Measurements from ENCODE around the gene OSBPL1A. TPM values are rescaled to one million over a fixed set of nuclear protein-coding genes. Genes with fewer than 3 reads are reported as not detected.
A peak's percentile ranks its signal among the peaks of the same experiment; 100 is the strongest.
"Not testable (repeated sequence)": the region's sequence is repeated elsewhere in the genome, so short reads cannot be mapped to it uniquely, and the experiment has no call there.

The OSBPL1A gene
- total RNA-seq, 1 experiment from 2014 or later: 53.1 TPM

DNA sequence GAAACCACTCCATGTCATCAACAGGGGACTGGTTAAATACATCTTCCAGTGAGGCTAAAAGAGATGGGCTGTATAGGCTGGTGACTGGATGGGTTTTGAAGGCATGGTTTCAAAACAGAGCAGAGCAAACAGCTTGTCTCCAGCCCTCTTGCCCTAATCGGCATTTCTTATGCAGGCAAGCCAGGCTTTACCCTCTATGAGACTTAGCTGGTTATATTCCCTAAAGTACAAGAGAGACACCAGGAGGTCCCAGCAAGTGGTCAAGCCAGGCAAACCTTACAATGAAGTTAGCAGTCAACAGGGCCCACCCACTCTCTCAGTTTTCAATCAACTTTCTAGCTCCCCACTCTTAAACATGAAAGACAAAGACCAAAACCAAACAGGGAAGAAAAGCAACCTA, 19.0 kb downstream of the OSBPL1A start (continued):
- TF ChIP-seq ZNF317 (CRISPR knock-in tag; IDR thresholded peaks at IDR 0.05; ENCODE audit: borderline replicate concordance, low read depth): no peak
- TF ChIP-seq SP1 (CRISPR knock-in tag; conservative IDR thresholded peaks at IDR 0.05): 0 out of 2 replicates have a peak, but pooled peaks have one; percentile 23

- CTCF ChIA-PET: interaction anchor here (1.2 kb wide), 1 partner anchor 17 kb away, joined by 4 read pairs; no protein-coding TSS in a partner anchor
- H3K27me3 Mint-ChIP-seq (ENCODE audit: low read depth); POLR2A ChIA-PET; ATAC-seq; DNase-seq (ENCODE audit: low spot score); H3K4me3 Mint-ChIP-seq; H3K27ac Mint-ChIP-seq; H3K9me3 Mint-ChIP-seq: not testable (repeated sequence)
- peaks cover 74% of the 10 kb centered on the region for H3K4me1 Mint-ChIP-seq
- H3K36me3 Mint-ChIP-seq: peaks cover 37% of the 10 kb centered on the region
These were observed 21.1 kb downstream of the OSBPL1A start for GRCh38 chr18:24376531-24376930.

DNA sequence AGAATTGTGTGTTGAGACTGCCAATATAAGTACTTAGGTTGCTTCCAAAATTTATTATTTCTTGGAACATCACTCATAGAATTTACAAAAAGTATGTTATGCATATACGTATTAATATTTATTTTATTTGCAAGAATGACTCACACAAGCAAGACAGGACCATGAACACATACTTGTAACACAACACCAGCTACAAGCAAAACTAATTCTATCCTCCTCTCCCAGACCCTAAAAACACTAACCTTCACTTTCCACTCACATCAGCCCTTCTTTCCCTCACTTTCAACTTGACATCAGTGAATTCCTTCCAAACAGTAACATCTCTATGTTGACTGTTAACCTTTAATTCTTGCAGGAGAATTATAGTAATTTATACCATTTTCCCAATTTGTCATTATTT, 24.3 kb downstream of the OSBPL1A start:
- DNase-seq (ENCODE audit: low spot score): no peak
- peak overlapping the region; percentile 38 for H3K27ac Mint-ChIP-seq
- H3K4me3 Mint-ChIP-seq: no peak overlapping the region
- H3K27me3 Mint-ChIP-seq (ENCODE audit: low read depth): no peaks in the 10 kb centered on the region
- H3K4me1 Mint-ChIP-seq: peaks cover 49% of the 10 kb centered on the region
- no peak for ATAC-seq
- H3K36me3 Mint-ChIP-seq: peaks cover 47% of the 10 kb centered on the region
- ChIA-PET POLR2A (no interaction called here), CTCF (no interaction called here)
- H3K9me3 Mint-ChIP-seq: no peaks in the 10 kb centered on the region
- TF ChIP-seq HMGA2 (CRISPR knock-in tag; IDR thresholded peaks at IDR 0.05) (no peak), E2F5 (CRISPR knock-in tag; IDR thresholded peaks at IDR 0.05) (no peak), GRHL2 (CRISPR knock-in tag; IDR thresholded peaks at IDR 0.05; ENCODE audit: insufficient replicate concordance, severe bottlenecking) (no peak), ZBTB21 (CRISPR knock-in tag; IDR thresholded peaks at IDR 0.05; ENCODE audit: borderline replicate concordance) (no peak), CDX4 (CRISPR knock-in tag; IDR thresholded peaks at IDR 0.05; ENCODE audit: borderline replicate concordance) (no peak), TCF7 (CRISPR knock-in tag; IDR thresholded peaks at IDR 0.05; ENCODE audit: low read depth) (no peak), SMAD3 (CRISPR knock-in tag; IDR thresholded peaks at IDR 0.05; ENCODE audit: borderline replicate concordance) (no peak), NFATC4 (CRISPR knock-in tag; IDR thresholded peaks at IDR 0.05) (no peak), ZSCAN18 (CRISPR knock-in tag; IDR thresholded peaks at IDR 0.05) (no peak), ZNF532 (CRISPR knock-in tag; IDR thresholded peaks at IDR 0.05; ENCODE audit: borderline replicate concordance) (no peak), FOXP1 (CRISPR knock-in tag; IDR thresholded peaks at IDR 0.05; ENCODE audit: borderline replicate concordance) (no peak), ZNF281 (CRISPR knock-in tag; IDR thresholded peaks at IDR 0.05) (no peak), EMX1 (CRISPR knock-in tag; IDR thresholded peaks at IDR 0.05) (no peak), ZNF232 (CRISPR knock-in tag; IDR thresholded peaks at IDR 0.05) (no peak)
- TF ChIP-seq, protein P1, sequence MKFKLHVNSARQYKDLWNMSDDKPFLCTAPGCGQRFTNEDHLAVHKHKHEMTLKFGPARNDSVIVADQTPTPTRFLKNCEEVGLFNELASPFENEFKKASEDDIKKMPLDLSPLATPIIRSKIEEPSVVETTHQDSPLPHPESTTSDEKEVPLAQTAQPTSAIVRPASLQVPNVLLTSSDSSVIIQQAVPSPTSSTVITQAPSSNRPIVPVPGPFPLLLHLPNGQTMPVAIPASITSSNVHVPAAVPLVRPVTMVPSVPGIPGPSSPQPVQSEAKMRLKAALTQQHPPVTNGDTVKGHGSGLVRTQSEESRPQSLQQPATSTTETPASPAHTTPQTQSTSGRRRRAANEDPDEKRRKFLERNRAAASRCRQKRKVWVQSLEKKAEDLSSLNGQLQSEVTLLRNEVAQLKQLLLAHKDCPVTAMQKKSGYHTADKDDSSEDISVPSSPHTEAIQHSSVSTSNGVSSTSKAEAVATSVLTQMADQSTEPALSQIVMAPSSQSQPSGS (CRISPR knock-in tag; IDR thresholded peaks at IDR 0.05; ENCODE audit: borderline replicate concordance, low read depth): no peak
- TF ChIP-seq, protein P2, sequence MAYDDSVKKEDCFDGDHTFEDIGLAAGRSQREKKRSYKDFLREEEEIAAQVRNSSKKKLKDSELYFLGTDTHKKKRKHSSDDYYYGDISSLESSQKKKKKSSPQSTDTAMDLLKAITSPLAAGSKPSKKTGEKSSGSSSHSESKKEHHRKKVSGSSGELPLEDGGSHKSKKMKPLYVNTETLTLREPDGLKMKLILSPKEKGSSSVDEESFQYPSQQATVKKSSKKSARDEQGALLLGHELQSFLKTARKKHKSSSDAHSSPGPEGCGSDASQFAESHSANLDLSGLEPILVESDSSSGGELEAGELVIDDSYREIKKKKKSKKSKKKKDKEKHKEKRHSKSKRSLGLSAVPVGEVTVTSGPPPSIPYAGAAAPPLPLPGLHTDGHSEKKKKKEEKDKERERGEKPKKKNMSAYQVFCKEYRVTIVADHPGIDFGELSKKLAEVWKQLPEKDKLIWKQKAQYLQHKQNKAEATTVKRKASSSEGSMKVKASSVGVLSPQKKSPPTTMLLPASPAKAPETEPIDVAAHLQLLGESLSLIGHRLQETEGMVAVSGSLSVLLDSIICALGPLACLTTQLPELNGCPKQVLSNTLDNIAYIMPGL (CRISPR knock-in tag; IDR thresholded peaks at IDR 0.05): no peak

Measured in WTC11 (cell line).